HG03571 (cell line): ENCODE data around the gene XKR7.

Experiments
- ATAC-seq: cut with Tn5 transposase; IDR thresholded peaks from one replicate; pipeline ENCODE4 v1.9.1; 2021; ENCODE audit not compliant: unreplicated experiment

The XKR7 gene

GRCh38 chr20:31975874-31976273 lies 7.9 kb downstream of the XKR7 start:
- ATAC-seq, result no peak

DNA sequence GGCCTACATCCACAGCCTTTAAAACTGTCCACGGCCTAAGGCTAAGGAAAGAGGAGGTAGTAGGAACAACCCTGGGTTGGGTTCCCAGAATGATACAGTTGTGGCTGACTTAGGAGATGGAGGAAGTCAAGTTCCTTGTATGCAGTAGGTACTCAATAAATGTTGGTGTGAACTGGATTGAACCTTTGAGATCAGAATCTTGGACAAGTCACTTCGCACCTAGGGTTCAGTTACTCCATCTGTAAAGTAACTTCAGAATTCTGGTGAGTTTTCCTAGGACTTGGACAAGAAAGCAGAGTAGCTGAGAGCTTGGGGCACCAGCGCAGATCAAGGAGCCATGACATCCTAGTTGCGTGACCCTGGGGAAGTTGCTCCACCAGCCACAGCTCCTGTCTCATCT lies 9.1 kb downstream of the XKR7 start:
- no peak for ATAC-seq

DNA sequence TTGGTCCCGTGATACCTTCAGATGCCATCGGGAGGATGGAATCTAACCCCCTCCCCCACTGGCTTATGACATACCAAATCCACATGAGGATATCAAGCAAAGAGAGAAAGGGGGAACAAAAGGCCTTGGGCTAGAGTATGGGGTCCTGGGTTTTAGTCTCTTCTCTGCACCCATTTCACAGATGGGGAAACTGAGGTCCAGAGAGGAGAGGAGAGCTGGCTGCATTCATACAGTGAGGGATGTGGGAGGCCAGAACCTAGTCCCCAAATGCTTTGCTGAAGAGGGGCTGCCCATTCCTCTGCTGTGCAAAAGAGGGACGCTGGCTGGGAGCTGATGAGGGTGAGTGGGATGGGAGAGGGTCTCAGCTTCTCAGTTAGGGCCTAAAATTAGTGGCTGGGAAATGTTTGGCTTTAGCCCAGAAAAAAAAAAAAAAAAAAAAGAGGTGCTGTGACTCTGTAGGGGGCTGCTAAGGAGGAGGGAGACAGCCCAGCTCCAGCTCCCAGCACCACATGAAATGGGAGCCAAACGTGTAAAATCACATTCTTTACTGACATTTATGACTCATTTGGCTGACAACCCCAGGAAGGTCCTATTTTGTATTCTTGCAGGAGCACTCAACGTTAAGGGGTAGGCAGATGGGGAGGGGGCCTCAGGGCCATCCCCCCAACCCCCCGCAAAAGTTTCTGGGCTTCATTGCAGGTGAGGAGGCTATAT lies 11.9 kb downstream of the XKR7 start:
- ATAC-seq, result no peak

GRCh38 chr20:31981784-31982183 lies 13.8 kb downstream of the XKR7 start:
- ATAC-seq, result no peak

DNA sequence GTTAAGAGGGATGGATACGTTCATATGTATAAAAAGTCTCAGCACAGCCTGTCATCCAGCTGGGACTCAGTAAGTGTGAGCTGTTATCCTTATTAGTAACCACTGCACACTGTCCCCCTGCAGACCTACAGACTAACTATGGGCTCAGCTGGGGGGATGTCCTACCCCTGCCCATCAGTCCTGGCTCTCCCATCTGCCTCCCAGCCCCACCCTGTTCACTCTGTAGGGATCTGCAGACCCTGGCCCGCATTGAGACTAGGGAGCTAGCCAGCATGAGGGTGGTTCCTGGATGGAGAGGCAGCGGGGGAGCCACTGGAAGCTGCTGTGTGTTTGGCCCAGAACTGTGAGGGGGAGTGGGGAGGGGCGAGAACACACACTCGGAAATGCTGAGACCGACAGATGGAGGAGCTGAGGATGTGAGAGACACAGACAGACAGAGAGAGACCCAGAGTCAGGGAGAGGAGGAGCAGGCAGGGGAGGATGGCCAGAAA lies 17.1 kb downstream of the XKR7 start:
- ATAC-seq, result no peak

DNA sequence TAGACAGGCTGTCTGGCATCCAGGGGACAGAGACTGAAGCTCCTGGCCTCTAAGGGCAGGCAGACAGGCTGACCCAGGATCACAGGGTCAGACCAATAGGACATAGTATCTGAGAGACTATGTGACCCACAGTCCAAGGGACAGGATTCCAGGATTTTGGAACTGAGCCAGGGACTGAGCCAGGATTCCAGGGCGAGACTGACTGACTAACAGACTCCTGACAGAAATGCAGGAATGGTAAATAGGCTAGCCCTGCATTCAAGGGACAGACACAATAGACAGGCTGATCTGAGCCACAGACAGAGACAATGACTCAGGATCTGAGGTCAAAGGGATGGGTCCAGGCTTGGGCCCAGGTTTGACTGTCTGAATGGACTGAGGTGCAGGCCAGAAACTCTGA lies 19.8 kb downstream of the XKR7 start:
- no peak for ATAC-seq

DNA sequence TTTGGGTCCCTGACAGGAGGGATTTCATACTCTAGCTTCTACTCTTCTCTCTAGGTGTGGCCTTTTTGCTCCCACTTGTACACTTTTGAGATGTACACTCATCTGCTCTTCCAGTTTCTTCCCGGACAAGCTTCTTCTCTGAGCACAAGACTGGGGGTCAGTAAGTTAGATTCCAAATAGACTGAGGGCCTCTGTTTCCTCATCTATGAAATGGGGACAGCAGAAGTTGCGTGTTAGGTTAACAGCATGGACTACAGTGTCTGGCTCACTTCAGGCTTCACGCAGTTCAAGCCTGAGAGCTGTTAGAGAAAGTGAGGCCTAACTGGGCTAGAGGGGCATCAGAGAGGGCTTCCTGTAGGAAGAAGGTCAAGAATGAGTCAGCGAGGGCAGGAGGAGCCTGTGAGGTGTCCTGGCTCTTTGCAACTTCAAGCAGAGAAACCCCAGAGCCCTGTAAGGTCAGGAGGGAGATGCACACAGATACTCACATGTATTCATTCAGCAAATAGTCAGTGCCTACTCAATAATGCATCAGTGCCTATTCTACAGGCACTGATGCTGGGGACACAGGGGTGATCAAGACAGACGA lies 20.6 kb downstream of the XKR7 start:
- ATAC-seq, result no peak

DNA sequence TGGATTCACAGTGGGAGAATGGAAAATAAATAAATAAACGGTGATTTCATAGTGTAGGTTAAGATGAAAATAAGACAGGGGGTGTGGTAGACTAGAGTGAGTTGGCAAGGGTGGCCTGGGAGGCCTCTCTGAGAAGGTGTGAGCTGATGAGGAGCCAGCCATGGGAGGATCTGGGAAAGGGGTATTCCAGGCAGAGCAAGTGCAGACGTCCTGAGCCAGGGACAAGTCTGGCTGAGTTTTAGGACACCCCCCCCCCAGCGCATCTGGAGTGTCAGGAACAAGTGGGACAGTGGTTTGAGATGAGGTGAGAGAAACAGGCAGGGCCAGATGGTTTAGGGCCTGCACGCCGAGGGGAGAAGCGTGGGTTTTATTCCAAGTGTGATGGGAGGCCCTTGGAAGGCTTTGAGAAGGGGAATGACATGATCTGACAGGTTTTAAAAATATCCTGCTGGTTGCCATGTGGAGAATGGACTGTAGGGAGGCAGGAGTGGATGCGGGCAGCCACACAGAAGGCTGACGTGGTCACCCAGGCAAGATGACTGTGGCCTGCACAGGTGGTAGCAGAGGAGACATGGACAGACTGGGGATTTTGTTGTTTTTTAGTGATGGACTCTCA lies 21.2 kb downstream of the XKR7 start:
- no peak for ATAC-seq

GRCh38 chr20:31990641-31991338 lies 22.8 kb downstream of the XKR7 start:
- ATAC-seq, result no peak

GRCh38 chr20:31991339-31991705 lies 23.4 kb downstream of the XKR7 start:
- no peak for ATAC-seq

DNA sequence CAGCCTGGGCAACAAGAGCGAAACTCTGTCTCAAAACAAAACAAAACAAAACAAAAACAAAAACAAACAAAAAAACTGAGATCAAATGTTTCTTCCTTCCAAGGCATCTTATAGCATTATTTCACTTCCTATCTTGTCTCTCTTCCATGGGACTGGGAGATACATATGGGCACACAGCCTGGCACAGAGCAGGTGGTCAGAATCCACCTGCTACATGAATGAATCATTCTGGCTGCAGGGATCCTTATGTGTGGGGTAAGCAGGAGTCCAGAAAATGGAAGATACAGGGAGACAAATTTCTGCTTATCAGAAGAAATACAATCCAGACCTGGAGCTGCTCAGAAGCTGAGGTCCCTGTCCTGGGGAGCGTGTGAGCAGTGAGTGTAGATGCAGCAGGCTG lies 24.1 kb downstream of the XKR7 start:
- ATAC-seq, result no peak

DNA sequence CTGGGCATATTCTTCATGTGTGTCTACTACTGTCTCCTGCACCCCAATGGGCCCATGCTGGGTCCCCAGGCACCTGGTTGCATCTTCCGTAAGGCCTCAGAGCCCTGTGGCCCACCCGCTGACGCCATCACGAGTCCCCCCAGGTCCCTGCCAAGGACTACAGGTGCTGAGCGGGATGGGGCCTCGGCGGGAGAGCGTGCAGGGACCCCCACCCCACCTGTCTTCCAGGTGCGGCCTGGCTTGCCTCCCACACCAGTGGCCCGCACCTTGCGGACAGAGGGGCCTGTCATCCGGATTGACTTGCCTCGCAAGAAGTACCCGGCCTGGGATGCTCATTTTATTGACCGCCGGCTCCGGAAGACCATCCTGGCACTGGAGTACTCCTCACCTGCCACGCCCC lies 29.0 kb downstream of the XKR7 start:
- no peak for ATAC-seq

GRCh38 chr20:31998246-31998645 lies 30.3 kb downstream of the XKR7 start:
- ATAC-seq, result no peak

DNA sequence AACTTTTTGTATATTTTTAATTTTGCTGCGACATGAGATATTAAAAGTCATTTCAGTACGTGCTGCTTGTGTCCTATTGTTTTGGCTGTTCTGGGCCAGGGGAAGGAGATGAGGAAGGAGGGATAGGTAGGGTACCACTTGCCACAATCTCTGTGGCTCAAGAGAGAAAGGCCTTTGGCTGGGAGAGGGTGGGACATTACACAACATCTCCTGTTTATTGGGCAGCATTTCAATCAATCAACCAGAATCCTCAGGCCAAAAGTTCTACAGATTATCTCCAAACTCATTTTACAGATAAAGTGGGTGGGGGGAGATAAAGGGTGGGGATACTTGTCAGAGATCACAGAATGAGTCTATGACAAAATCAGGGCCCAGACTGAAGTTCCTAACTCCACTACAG lies 35.4 kb downstream of the XKR7 start:
- ATAC-seq, result no peak

DNA sequence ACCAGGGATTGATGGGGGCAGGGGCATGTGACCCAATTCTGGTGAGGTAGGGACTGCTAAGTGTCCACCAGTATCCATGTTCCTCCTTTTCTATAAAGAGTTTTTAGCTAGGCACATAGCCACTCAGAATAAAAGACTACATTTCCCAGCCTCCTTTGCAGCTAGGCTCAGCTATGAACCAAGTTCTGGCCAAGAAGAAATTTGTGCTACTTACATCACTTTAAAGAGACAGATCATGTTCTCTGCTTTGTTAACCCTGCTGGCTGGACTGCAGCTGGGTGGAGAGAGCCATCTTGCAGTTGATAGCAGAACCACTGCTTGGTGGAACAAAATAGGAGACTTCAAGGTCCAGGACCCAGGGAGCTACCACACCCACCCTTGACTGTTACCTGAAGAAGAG lies 37.0 kb downstream of the XKR7 start:
- ATAC-seq, result no peak

- ATAC-seq, result no peak
These were observed 38.1 kb downstream of the XKR7 start for GRCh38 chr20:32006053-32006452.

- ATAC-seq, result no peak
These were observed 39.2 kb downstream of the XKR7 start for GRCh38 chr20:32006841-32007786.

GRCh38 chr20:32007787-32008616 lies 40.1 kb downstream of the XKR7 start:
- ATAC-seq, result no peak

DNA sequence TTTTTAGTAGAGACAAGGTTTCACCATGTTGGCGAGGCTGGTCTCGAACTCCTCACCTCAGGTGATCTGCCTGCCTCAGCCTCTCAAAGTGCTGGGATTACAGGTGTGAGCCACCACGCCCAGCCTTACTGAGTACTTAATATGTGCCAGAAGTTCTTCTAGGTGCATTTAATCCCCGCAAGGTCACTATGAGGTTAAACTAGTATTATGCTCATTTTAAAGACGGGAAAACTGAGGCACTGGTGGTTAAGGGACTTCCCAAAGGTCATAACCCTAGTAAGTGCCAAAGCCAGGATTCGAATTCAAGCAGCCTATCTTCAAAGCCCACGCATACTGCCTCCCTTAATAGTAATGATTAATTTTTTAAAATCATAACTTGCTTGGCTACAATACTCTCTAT lies 41.6 kb downstream of the XKR7 start:
- ATAC-seq, result no peak

DNA sequence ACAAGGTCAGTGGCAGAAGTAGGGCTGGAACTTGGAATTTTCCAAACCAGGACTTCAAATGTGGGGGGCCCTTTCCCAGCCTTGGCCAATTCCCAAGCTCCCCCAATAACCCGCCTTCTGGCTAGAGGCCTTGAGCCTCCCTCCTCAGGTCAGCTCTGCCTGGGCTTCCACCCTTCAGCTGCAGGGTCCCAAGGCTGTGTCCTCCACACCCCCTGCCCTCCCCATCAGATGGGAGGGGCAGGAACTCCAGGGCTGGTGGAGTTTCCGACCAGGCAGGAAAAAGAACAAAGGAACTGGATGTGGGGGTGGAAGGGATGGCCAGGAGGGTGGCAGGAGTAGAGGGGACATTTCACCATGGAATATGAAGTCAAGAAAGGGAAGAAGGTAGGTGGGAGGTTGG lies 42.1 kb downstream of the XKR7 start, which contains the start of gene CCM2L:
CCM2L (plus strand) TSS at position 338 of the 400 bp plus-strand sequence; CDS start at position 355, 17 bp downstream.
- no peak for ATAC-seq
